ENCODE measurements around the gene ARHGEF10L.
"Not testable (repeated sequence)": the region's sequence is repeated elsewhere in the genome, so short reads cannot be mapped to it uniquely, and the experiment has no call there.

Gene ARHGEF10L

GRCh38 chr1:17609529-17609928, 70.0 kb downstream of the ARHGEF10L start:
- no peak for DNase-seq (ENCODE audit: low read depth in 2 of 2)

GRCh38 chr1:17610085-17610484, 70.6 kb downstream of the ARHGEF10L start:
- no peak for DNase-seq (ENCODE audit: low read depth in 2 of 2)

GRCh38 chr1:17610713-17611112, 71.2 kb downstream of the ARHGEF10L start:
- no peak for DNase-seq (ENCODE audit: low read depth in 2 of 2)

- DNase-seq (ENCODE audit: low read depth in 2 of 2): no peak
Measured at GRCh38 chr1:17611991-17612390, 72.5 kb downstream of the ARHGEF10L start.

- no peak for DNase-seq (ENCODE audit: low read depth in 2 of 2)
Measured at GRCh38 chr1:17612831-17613230, 73.3 kb downstream of the ARHGEF10L start.

- DNase-seq (ENCODE audit: low read depth in 2 of 2): no peak
Measured at GRCh38 chr1:17614586-17614985, 75.1 kb downstream of the ARHGEF10L start.

GRCh38 chr1:17615157-17615556, 75.7 kb downstream of the ARHGEF10L start:
- DNase-seq (ENCODE audit: low read depth in 2 of 2): no peak

GRCh38 chr1:17615959-17616358, 76.5 kb downstream of the ARHGEF10L start:
- DNase-seq (ENCODE audit: low read depth in 2 of 2): no peak

- DNase-seq (ENCODE audit: low read depth in 2 of 2): no peak
Measured at GRCh38 chr1:17616731-17617279, 77.3 kb downstream of the ARHGEF10L start.

GRCh38 chr1:17617787-17618557, 78.5 kb downstream of the ARHGEF10L start:
- no peak for DNase-seq (ENCODE audit: low read depth in 2 of 2)

- DNase-seq (ENCODE audit: low read depth in 2 of 2): no peak
Measured at GRCh38 chr1:17618558-17619247, 79.2 kb downstream of the ARHGEF10L start.

- no peak for DNase-seq (ENCODE audit: low read depth in 2 of 2)
Measured at GRCh38 chr1:17620448-17620847, 81.0 kb downstream of the ARHGEF10L start.

GRCh38 chr1:17621691-17622090, 82.2 kb downstream of the ARHGEF10L start:
- DNase-seq (ENCODE audit: low read depth in 2 of 2): no peak

- DNase-seq (ENCODE audit: low read depth in 2 of 2): no peak
Measured at GRCh38 chr1:17622823-17623222, 83.3 kb downstream of the ARHGEF10L start.

- DNase-seq (ENCODE audit: low read depth in 2 of 2): no peak
Measured at GRCh38 chr1:17624611-17625233, 85.2 kb downstream of the ARHGEF10L start.

- DNase-seq (ENCODE audit: low read depth in 2 of 2): no peak
Measured at GRCh38 chr1:17627239-17628052, 87.9 kb downstream of the ARHGEF10L start.

GRCh38 chr1:17629046-17629445, 89.5 kb downstream of the ARHGEF10L start:
- DNase-seq (ENCODE audit: low read depth in 2 of 2): not testable (repeated sequence)

- DNase-seq (ENCODE audit: low read depth in 2 of 2): no peak
Measured at GRCh38 chr1:17629460-17629859, 90.0 kb downstream of the ARHGEF10L start.

GRCh38 chr1:17630048-17630830, 90.7 kb downstream of the ARHGEF10L start:
- no peak for DNase-seq (ENCODE audit: low read depth in 2 of 2)

- no peak for DNase-seq (ENCODE audit: low read depth in 2 of 2)
Measured at GRCh38 chr1:17630986-17631385, 91.5 kb downstream of the ARHGEF10L start.

- DNase-seq (ENCODE audit: low read depth in 2 of 2): no peak
Measured at GRCh38 chr1:17631410-17631809, 91.9 kb downstream of the ARHGEF10L start.
